Embryonic facial prominence (tissue), 1 donor: ENCODE results near the gene MAPRE2.

ENCODE experiments used
- DNase-seq: peaks from one replicate; pipeline ENCODE4 v3.0.0-alpha.2; 2016; ENCODE audit errors: extremely low spot score

Gene MAPRE2

DNA sequence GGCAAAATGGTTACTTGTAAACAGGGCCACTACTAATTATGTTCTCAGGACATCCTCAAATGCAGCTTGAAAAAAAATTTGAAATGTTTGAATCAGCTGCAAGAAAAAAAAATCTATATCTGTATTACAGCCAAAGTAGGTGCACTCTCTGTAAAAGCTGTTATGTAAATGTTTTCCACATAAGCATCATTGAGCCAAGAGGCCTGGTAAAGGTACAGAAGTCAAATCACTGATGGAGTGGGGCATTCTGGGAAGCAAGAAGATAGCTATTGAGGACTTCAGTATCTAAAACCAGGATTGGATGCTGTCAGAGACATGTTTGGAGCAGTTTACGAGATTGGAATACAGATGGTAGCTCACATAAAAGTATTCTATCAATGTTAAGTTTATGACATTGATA is 80.3 kb downstream of the MAPRE2 start:
- DNase-seq = no peak

DNA sequence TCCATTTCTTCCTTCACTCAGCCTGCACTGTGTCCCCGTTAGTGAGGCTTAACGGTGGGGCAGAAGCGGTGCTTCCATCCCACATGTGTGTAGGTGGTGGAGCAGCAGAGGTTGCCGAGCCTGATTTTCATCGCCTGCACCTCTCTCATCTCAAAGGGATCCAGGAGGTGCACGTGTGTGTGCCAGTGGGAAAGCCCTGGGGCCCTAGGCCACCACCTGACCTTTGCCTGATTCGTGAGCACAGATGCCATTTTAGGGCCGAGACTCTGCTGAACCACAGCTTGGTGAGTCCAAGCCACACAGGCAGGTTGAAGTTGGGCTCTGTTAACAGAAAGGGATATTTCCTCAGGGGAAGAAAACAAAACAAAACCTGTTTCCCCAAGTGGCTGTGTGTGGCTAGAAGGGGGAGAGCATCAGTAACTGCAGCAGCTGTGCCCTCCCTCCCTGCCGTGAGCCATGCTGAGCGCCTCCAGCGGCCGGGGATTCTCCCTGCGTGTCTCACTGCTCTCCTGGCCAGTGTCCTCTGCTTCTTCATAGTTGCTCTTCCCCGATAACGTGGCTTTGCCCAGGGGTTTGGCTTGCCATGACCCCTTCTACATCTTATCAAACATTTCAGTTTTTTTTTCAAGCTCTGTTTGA is 81.5 kb downstream of the MAPRE2 start:
- no peak for DNase-seq

DNA sequence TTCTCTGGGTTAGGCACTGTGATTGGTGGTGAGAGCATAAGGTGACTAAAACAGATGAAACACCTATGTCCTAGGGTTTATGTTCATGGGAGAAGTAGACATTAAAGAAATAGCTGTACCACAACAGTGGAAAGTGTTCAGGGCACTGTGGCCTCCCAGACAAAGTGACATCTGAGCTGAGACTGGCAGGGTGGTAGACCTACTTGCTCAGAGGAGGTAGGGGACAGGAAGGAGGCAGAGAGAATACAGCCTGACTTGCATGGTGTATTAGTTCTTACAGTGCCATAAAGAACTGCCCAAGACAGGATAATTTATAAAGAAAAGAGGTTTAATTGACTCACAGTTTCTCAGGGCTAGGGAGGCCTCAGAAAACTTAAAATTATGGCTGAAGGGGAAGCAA is 82.6 kb downstream of the MAPRE2 start:
- DNase-seq = no peak

DNA sequence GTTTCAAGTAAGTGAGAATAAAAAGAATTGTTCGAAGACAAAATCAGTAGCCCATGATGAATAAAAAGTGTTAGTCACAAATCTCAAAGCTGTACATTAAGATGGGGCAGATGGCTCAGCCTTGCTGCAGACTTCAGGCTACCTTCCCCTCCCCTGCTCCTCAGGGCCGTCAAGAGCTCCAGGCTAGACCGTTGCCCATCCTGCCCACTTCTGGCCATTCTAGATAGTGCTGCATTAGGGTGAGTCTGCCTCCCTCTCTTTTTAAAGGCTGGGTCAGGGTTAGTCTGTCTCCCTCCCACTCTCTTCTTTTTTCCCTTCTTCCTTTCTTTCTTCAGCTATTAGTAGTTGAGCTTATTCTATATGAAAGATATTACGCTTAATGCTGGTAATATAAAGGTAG is 86.0 kb downstream of the MAPRE2 start:
- DNase-seq = no peak

DNA sequence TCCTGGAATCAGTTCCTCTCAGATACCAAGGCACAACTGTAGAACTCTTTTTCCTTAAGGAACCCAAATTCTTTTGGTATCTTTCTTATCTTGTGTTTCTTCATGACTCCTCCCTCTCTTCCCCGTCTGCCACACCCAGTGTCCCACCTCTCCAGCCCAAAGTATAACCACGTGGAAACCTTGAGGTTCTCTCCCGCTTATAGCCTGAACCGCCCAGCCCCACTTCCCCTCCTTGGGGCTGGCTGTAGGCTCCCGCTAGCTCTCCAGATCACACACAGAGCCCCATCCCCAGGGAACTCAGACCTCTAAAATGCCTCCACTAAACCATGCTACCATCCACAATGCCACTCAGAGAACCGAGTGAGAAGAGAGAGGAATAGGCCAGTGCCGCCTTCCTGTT is 87.5 kb downstream of the MAPRE2 start:
- DNase-seq = no peak

DNA sequence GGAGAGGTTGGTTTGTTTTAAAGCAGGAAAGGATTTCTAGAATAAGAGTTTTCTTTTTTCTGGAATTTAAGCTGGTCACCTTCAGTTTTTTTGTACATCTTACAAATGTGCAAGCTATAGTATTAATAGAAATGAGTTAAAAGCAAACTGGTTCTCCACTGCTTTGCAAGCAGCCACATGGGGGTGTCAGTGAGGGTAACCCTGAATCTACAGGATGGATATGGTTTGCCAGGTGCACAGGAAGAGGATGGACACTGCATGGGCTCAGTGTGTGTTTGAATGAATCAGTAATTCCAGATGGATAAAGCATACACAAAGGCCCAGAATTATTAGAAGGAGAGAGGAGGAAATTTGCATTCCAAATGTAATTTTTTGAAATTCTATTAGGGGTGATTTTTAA is 89.0 kb downstream of the MAPRE2 start:
- DNase-seq = no peak

DNA sequence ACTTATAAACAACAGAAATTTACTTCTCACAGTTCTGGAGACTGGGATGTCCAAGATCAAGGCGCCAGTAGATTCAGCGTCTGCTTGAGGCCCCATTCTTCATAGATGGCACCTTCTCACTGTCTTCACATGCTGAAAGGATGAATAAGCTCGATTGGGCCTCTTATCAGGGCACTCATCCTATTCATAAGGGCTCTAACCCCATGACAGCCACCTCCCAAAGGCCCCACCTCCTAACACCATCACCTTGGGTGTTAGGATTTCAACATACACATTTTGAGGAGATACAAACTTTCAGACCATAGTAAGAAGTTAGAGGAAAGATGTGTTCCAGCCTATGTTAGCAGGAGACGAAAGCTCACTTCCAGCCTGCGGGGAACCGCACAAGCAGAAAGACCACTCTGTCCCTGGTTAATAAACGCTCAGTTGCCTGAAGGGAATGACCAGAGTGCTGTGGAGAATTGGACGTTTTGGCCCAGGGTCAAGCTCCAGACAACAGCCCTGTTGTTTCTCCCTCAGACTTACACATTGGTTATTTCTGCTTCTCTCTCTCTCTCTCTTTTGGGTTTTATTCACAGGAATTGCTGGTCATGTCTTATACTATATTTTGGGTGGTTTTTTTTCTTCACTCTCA is 90.3 kb downstream of the MAPRE2 start:
- DNase-seq = no peak

DNA sequence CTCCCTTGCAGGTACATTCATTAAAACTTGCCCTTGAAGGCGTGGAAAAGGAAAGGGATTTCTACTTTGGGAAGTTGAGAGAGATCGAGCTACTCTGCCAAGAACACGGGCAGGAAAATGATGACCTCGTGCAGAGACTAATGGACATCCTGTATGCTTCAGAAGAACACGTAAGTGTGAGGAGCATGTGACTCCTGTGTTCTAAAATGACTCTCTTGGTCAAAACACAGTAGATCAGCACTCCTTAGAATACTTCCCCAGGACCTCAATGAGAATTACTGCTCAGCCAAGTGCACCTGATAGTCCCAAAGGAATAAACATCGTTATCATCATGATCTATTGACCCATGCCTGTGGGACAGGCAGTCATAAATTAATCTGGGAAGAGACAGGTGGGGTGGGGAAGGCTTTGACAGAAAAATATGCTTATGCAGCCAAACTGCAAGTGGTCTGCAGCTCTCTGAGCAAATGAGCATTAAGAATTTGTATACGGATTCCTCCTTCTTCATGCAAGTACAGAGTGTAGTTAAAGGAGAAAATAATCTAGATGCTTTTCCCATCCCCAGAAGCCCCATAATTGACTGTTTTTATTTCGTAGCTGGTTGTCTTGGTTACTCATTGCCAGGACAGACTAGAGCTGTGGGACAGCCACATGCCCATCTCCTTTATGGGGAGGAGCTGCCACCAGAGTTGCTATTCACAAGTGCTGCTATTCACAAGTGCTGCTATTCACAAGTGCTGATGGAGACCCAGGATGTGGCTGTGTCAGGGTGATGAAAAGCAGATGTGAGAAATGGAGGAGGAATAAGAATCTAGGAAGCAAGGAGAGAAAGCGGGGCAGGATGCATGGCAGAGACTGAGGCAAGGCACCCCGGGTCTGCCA is 91.0 kb downstream of the MAPRE2 start:
- no peak for DNase-seq

DNA sequence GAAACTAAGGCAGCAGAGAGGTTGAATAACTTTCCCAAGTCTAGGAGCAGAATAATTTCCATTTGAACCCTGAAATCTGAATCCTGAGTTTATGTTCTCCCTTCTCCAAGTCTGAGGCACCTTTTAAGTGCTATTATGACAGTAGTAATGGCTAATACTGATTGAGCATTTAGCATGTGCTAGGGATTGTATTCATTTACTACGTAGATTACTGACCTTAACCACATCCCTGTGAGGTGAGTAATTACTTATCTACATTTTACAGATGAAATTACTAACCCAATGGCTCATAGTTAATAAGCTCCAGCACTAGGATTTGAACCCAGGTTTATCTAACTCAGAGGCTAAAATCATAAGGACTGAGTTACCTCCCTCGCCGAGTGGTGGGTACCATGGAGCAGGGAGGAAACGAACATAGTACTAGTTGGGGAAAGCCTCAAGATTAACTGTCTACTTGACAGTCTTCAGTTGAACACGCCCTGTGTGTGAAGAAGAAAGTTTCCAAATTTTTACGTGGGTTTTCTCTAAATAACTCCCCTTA is 93.0 kb downstream of the MAPRE2 start:
- no peak for DNase-seq

DNA sequence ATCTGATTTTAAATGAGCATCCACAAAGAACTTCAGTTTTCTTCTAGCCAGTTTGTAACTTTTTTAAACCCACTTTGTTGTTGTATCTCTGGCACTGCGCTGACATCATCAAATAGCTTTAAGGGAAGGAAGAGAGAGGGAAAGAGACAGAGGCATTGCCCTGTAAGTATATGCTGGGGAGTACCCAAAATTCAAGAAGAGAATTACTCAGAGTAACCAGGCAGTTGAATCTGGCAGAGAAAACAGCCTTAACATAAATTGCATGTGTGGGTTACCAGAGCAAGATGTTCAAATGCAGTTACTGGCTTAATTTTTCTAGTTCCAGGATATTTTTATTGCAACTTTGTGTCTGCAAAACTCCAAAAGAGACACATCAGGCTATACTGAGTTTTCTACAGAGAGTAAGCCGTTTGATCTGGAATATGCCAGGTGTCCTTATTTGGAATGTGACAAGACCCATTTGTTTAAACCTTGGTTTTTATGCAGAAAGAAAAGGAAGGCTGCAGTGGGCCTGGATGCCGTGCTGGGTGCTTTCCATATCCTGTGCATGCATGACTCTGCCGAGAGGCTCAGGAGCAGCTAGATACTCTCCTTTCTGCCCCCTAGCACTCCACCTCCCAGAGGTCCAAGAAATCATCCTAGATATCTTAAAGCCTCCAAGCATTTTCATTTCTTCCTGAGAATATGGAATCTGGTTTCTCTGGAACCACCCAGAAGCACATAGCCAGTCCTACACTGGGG is 93.7 kb downstream of the MAPRE2 start:
- DNase-seq = no peak

DNA sequence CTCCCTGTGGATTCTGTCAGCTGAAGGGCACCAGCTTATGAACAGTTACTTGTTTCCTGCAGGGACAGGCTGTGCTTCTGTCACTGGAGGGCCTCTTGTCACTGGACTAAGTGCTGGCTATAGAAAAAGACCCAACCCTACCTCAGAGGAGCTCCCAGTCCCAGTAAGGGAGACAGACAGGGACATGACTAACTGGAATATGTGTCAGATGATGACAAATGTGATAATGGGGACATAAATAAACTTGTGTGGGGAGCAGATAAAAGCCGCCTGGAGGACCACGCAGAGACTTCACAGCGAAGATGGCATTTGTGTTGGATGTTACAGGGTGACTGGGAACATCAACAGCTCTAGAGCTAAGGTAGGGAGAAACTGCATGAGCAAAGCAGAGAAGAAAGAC is 95.0 kb downstream of the MAPRE2 start:
- DNase-seq = no peak

DNA sequence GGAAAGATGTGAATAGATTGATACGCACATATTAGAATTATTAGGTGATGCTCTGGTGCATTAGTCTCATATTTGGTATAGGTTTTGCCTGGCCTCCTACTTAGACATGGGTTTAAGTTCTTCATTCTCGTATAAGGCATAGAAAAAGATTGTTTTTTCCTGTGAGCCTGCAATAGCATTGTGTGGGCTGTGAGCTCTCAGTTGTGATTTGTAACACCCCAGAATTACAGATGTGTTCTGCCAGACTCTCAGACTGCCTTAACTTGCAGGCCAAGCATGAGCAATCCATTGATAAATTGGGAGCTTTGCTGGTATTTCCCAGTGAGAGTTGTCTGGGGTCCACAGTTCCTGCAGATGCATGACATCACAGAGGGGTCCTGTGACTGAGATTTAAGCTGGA is 95.7 kb downstream of the MAPRE2 start:
- DNase-seq = no peak

DNA sequence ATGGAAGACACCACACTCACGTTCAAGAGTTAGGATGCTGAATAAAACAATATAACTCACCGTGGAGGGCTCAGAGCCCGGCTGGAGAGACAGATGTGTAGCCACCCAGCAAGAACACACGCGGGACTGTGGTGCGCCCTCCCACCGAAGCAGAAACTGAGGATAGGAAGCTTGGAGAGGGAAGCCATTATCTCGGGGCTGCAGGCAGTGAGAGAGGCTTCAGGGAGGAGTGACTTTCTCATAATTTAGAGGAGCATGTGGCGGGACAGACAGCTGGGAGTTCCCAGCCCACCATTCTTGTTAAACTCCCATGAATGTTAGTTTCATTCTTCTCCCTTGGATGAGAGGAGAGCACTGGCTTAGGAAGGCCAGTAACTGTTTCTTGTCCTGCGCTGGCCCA is 96.4 kb downstream of the MAPRE2 start:
- DNase-seq = no peak

DNA sequence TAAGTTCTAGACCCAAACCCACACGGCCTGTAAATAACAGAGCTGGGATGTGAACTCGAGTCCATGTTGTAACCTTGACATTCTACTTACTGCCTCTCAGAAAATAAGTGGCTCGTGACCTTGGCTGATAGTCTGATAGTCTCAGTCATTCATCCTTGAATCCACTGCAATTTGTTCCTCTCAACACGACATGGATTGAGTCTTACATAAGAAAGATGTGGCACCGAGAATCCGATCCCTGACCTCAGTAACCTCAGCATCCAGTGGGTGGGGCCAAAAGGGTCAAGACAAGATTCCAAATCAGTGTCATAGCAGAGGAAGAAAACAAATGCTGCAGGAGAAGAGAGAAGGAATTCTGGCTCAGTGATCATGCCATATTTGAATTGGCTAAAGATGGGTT is 97.6 kb downstream of the MAPRE2 start:
- DNase-seq = no peak

DNA sequence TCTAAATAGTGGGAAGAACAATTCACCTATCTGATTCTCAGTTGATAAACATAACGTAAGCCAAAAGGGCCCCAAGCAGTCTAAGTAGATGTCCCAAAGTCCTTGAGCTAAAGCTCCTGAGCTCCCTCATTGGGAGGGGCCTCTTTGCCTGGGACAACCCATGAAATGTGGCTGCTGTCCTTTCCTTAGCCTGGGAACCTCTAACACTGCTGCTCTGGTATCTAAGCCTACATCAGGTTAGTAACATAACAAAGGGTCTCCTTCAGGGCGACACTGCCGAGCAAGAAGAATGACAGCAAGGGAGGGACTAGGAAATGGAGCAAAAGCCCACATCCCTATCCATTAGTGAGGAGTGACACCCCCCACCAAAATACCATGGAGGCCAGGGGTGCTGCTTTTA is 98.3 kb downstream of the MAPRE2 start:
- no peak for DNase-seq

DNA sequence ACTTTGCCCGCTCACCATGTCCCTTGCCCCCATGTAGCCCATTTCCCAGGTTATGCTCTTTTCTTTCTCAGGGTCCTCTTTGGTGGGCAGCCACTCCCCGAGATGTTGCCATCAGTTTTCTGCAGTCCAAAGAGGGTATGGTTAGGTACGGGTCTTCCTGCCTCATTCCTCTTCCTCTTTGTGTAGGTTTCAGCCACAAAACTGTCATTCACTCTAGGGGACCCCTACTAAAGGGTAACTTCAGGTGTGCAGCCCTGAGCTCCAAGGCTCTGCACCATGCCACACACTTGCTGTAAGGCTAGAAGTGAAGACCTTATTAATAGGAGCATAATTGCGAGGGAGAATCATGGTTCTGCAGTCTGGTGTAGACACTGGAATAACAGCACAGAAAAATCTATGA is 99.9 kb downstream of the MAPRE2 start:
- DNase-seq = no peak

DNA sequence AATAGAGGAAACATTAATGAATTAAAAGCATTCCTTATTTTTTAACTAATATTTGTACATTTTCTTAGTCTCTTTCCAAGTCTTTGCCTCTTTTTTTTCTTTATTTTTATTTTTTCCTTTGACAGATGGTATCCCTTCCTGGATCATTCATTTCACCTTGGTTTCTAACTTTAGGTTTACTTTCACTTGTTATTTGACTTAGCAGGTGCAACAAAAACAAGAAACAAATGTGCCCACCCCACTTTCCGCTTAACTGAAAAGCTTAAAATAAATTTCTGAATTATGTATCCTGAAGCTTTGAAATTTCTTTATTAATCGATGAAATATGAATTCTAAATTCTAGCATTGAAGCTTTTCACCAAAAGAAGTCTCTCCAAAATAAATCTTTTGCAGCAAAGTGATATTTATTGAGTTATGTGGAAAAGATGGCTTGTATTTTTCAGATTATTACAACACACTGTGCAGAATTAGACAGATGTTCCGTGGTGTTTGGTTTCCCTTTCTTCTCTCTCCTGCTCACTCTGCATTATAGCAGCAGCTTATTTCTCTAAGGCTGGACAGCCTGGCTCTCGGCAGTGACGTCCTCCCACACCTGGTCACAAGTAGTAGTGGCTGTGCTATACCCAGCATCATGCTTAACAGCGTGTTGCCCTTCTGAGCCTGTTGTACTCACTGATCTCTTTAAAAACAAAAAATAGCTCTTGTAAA is 100.5 kb downstream of the MAPRE2 start:
- no peak for DNase-seq

DNA sequence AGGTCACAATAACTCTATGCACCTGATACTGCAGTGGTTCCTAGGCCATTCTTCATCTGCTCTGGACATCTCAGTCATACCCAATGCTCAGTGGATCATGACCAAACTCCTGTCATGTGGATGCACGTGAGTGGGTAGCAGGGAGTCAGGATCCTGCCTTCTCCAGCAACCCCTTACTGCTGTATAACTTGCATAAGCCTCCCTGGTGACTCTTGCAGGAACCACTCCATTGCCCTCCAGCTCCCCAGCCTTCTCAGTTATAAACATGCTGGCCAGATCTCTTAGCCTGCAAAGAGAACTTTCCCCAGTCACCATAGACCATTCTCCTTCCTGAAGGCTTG is 101.0 kb downstream of the MAPRE2 start:
- DNase-seq = no peak

DNA sequence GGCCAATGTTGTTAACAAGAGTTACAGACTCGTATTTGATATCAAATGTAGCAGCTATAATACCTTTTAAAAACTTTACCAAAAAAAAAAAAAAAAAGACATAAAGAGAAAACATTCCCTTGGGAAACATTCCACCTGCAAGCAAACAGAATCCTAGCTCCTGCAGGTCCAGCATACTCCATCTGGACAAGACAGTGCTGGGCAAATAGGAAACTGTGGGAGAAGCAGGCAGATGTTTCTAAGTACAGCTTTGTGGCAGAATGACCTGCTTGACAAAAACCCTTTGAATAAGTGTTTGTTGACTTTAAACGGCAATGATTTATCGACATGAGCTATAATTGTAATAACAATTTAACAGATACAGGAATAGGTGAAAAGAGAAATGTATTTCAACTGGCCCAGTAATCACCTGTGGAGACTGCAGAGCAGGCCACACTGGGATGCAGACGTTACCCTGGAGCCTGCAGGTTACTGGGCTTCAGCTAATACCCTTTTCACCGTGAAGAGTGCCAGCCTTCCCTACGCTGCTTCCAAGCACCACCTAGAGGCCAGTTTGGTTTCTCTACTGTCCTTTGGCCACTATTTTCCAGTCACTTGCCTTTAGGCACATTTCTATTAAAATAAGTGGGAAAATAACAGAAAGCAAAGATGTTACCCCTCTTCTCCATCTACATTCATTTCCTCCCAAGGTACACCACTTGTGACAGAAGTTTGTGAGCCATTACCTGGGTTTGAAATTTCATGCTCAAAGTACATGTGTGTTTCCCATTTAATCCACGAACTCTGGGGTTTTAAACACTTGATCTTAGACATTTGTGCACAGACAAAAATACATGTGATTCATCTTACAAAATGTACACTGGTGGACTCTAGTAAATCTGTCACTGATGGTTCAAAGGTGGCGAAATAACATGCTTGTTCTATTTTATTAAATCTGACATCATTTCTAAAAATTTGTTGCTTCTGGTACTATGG is 102.7 kb downstream of the MAPRE2 start:
- no peak for DNase-seq

DNA sequence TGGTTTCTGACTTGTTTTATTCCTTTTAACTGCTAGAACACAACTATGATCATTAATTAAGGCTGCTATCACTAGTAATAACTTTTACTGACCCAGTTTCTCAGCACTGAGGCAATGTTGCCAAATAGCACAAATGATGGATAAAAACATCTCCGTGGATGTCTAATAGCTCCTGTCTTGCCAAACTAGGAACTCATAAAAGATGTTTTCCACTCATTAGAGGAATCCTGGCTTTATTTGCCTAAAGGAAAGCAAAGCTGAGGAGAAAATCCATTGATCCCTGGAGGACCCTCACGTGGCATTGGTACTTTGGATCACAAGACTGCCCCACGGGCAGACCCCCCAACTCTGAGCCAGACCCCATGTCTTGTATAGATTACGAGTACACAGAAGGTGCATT is 103.5 kb downstream of the MAPRE2 start:
- DNase-seq = no peak
